ENCODE measurements around the gene GABRG3.

GRCh38 chr15:27495963-27496459 is 525.0 kb downstream of the GABRG3 start:
- no peak for TF ChIP-seq TAF1 (conservative IDR thresholded peaks at IDR 0.05)
- no peak for TF ChIP-seq GABPA (IDR thresholded peaks at IDR 0.05 in 1 of 2, conservative IDR thresholded peaks at IDR 0.05 in 1 of 2)
- TF ChIP-seq ATF3 (IDR thresholded peaks at IDR 0.05): no peak
- TF ChIP-seq, protein P1, sequence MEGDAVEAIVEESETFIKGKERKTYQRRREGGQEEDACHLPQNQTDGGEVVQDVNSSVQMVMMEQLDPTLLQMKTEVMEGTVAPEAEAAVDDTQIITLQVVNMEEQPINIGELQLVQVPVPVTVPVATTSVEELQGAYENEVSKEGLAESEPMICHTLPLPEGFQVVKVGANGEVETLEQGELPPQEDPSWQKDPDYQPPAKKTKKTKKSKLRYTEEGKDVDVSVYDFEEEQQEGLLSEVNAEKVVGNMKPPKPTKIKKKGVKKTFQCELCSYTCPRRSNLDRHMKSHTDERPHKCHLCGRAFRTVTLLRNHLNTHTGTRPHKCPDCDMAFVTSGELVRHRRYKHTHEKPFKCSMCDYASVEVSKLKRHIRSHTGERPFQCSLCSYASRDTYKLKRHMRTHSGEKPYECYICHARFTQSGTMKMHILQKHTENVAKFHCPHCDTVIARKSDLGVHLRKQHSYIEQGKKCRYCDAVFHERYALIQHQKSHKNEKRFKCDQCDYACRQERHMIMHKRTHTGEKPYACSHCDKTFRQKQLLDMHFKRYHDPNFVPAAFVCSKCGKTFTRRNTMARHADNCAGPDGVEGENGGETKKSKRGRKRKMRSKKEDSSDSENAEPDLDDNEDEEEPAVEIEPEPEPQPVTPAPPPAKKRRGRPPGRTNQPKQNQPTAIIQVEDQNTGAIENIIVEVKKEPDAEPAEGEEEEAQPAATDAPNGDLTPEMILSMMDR (IDR thresholded peaks at IDR 0.05; ENCODE audit: low read depth, low read length, missing input control): no peak

All from liver (tissue), 3 donors.